ENCODE measurements around the gene RBM48.

The RBM48 gene

GRCh38 chr7:92546856-92547497 lies 18.4 kb downstream of the RBM48 start:
- no peak for DNase-seq

DNA sequence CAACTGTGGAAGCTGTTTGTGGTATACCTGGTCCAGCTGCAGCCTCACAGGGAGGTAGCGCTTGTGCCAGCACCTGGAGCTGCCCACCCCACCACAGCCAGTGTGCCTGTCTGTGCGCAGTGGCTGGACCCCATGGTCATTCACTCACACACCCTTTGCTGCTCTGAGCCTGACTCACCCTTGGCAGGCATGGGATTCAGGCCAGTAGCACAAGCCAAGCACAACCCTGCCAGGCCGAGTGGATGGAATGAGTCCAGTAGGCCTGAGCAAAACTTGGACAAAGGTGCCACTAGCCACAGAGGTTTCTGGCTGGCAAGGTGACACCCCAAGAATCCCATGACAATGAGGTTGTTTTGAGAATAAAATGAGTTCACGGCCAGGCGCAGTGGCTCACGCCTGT lies 19.0 kb downstream of the RBM48 start:
- DNase-seq: no peak

DNA sequence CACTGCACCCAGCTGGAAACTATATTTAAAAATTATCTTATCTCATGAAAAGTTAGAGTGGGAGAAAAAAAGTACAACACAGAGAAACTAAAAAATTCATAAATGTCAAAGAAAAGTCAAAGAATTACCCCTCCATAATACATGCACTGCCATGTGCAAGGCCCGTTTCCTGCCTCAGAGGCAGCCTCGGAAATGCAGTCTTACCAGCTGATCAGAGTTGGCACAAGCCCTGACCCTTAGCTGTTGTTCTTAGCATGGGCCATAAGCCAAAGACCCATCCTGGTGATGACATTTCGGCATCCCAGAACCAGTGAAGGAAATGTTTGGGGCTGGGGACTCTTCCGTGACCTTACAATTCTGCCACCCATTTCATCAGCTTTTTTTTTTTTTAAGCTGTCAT lies 21.6 kb downstream of the RBM48 start:
- DNase-seq: no peak

DNA sequence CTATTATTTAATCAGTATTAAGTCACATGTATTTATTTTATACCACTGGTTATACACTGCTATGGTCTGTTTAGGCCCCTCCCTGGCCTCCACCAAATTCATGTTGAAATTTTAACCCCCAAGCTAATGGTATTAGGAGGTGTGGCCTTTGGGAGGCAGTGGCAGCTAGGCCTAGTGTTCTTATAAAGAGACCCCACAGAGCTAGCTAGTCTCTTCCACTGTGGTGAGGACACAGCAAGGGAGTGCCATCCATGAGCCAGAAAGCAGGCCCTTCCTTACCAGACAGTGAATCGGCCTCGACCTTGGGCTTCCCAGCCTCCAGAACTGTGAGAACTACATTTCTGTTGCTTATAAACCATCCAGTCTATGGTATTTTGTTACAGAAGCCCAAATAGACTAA lies 28.7 kb downstream of the RBM48 start:
- DNase-seq: no peak

DNA sequence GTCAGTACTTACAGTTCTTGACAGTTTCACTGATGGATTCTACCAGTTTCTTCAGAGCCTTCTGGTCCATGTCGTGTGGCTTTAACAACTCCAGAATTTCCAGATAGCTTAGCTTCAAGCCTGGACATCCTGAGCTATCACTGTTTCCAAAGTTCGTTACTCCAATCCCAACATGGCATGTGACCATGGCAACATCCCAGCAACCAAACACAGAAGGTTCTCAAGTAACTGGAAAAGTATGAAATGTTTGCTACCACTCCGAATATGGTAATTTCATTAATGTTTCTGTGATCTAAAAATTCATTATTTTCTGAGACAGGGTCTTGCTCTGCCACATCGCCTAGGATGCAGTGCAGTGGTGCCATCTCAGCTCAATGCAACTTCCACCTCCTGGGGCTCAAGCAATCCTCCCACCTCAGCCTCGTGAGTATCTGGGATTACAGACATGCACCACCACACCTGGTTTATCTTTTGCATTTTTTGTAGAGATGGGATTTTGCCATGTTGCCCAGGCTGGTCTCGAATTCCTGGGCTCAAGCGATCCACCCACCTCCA lies 29.3 kb downstream of the RBM48 start:
- no peak for DNase-seq

- no peak for DNase-seq
Measured at GRCh38 chr7:92560602-92561001, 32.0 kb downstream of the RBM48 start.

- no peak for DNase-seq
Measured at GRCh38 chr7:92563345-92563744, 34.8 kb downstream of the RBM48 start.

DNA sequence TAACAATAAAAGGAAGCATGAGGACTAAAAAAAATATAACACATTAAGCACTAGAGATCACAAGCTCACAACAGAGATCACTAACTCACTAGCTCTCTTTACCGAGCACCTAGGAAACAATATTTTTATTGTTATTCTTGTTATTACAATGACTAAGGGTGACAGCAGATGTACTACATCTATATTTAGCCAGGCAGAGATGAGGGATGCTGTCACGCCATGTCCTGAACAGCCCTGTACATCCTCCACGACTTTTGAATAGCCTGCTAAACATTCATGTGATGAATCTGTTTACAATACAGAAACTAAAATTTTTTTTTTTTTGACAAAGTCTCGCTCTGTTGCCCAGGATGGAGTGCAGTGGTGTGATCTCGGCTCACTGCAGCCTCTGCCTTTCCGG lies 38.9 kb downstream of the RBM48 start:
- no peak for DNase-seq

DNA sequence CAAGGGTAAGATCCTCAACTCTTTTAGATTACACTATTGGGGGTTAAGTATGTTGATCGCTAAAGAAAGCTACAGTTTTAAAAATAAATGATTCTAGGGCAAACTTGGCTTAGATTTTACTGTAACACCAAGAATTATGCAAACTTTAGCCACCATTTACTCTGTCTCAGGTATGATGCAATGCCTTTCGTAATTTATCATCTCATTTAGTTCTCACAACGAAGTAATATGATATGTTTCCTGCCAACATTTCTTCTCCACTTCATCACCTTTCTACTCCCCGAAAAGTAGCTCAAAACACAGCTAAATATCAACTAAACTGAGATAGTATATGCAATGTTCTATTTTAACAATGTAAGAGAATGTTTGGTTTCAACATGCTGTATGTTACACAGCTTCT lies 40.5 kb downstream of the RBM48 start:
- DNase-seq: peak; percentile 38

DNA sequence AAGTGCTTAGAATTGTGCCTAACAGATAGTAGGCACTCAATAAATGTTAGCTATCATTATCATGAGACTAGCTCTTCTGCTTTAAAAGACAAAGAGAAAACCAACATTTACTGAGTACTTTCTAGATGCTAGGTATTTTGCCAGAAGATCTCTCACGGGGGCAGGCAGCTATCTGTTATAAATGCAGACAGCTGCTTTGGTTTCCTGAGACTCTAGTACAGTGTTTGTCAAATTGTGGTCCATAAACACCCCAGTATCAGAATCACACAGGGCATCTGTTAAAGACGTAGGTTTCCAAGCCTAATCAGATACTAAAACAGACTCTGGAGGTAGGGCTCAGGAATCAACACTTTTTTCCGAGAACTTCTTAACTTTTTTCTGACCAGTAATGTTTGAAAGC lies 47.7 kb downstream of the RBM48 start:
- DNase-seq: no peak

- DNase-seq: no peak
Measured at GRCh38 chr7:92582948-92583347, 54.4 kb downstream of the RBM48 start.

DNA sequence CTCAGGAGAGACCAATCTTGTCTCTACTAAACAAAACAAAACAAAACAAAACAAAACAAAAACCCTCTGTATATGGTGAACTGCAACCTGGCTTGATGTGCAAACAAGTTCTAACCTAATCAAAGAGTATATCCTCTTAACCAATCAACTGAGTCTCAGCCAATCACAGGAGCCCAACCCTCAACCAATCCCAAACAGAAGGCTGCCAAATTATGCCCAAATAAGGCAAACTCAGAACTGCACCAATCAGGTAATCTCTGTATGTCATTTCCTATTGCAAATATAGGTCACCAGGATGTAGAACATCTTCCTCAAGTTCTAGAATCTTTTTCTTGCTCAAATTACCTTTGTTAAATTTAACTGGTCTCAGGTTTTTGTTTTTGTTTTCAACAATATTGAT lies 56.4 kb downstream of the RBM48 start:
- no peak for DNase-seq

DNA sequence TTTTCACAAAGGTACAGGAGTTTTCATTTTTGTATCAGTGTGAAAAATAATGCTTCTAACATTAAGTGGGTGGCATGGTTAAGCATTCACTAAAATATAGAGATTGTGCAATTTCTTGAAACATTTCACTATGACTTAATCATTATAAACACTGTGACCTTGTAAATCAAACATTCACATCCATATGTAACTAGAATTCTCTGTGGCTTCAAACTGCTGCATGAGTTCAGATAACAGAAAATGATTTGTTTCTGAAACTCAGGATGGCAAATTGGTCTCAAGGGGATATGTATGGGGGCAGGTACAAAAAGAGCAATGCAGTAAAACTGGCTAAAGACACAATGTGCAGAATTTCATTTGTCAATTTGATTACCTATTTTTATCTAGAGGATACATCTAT lies 57.8 kb downstream of the RBM48 start:
- no peak for DNase-seq

DNA sequence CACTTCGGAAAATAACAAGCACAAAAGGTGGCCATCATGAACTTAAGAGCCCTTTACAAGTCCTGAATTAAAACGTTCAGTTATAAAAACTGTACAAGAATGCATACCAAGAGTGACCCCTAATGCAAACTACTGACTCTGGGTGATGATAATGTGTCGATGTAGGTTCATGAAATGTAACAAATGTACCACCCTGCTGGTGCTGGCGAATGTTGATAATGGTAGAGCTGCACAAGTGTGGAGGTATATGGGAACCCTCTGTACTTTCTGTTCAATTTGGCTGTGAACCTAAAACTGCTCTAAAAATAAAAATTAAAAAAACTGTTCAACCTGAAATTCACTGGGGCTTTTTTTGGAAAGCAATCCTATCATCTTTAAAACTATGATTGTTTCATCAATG lies 58.2 kb downstream of the RBM48 start:
- DNase-seq: no peak
